Measurements from ENCODE around the gene PPP2R5C.

GRCh38 chr14:101895256-101895655, 133.7 kb downstream of the PPP2R5C start:
- no peak for TF ChIP-seq CTCF (IDR thresholded peaks at IDR 0.05)
- TF ChIP-seq POLR2A (IDR thresholded peaks at IDR 0.05): no peak

Data from uterus (tissue), 2 donors.